ENCODE results near the gene DNAJC15. TPM values are rescaled to one million over a fixed set of nuclear protein-coding genes. Genes with fewer than 3 reads are reported as not detected.

Gene DNAJC15
- total RNA-seq, 4 donors from 2014 or later = 9.3 to 21.6 (median 12.7) TPM

DNA sequence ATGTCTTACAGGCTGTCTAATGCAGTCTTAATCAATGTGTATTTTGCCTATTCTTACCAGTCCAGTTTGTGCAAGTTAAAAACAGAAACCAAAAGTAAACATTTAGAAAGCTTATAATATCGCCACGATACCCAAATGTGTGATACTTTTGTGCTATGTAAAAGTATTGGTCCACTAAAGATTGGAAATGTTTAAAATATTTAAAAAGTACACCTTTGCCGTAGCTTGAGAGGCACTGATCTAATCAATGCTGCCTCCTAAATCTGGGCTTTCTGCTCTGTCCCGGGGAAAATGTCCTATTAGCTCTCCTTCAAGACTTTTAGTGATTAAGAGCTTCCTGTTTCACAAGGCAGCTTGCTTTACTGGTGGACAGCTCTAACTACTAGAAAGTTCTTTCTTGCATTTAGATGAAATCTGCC, 64.7 kb downstream of the DNAJC15 start:
- ATAC-seq = peak; percentile 41
- no peak for TF ChIP-seq EP300 (IDR thresholded peaks at IDR 0.05)
- TF ChIP-seq POLR2A (IDR thresholded peaks at IDR 0.05) = no peak
- TF ChIP-seq, protein P1, sequence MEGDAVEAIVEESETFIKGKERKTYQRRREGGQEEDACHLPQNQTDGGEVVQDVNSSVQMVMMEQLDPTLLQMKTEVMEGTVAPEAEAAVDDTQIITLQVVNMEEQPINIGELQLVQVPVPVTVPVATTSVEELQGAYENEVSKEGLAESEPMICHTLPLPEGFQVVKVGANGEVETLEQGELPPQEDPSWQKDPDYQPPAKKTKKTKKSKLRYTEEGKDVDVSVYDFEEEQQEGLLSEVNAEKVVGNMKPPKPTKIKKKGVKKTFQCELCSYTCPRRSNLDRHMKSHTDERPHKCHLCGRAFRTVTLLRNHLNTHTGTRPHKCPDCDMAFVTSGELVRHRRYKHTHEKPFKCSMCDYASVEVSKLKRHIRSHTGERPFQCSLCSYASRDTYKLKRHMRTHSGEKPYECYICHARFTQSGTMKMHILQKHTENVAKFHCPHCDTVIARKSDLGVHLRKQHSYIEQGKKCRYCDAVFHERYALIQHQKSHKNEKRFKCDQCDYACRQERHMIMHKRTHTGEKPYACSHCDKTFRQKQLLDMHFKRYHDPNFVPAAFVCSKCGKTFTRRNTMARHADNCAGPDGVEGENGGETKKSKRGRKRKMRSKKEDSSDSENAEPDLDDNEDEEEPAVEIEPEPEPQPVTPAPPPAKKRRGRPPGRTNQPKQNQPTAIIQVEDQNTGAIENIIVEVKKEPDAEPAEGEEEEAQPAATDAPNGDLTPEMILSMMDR (IDR thresholded peaks at IDR 0.05) = no peak
- TF ChIP-seq POLR2AphosphoS5 (IDR thresholded peaks at IDR 0.05) = no peak
- Histone ChIP-seq H3K9me3 (peaks cover 0 to 5% (median 0%) of the 10 kb centered on the region in 3 donors), H3K4me1 (peaks cover 0 to 17% (median 0%) of the 10 kb centered on the region in 3 donors), H3K36me3 (peaks cover 0 to 11% of the 10 kb centered on the region in 2 donors), H3K27me3 (no peaks in the 10 kb centered on the region), H3K4me3 (peak overlapping the region; percentile 21 to 27), H3K27ac (peak overlapping the region in 1 of 4 donors; percentile 38)
- WGBS, 2 donors (ENCODE audit: low coverage in 1 of 2) = 34 to 73% methylated on average over 4 of the region's 4 CpGs

DNA sequence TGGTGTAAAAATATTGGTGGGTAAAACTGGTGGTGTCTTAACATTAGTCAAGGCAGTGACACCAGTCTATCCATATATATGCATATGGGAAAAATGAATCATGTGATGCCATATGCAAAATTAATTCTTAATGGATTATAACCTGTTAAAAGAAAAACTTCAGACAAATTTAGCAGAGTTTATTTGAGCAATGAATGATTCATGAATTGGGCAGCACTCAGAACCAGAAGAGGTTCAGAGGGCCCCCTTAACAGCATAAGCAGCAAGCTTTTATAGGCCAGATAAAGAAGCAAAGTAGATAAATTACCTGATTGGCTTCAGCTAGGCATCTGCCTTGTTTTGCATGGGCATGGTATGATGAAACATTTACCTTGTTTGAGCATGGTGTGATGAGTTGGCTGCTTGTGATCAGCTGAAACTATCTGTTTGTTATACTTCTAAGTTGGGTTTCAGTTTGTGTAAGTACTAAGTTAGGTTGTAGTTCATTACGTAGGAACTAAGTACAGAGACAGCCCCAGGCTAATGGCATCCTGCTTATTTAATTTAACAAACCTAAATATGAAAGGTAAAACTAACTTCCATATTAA, 66.6 kb downstream of the DNAJC15 start:
- no peak for ATAC-seq
- Histone ChIP-seq H3K4me3 (no peak overlapping the region), H3K4me1 (peaks cover 0 to 23% (median 0%) of the 10 kb centered on the region in 3 donors), H3K27ac (no peak overlapping the region), H3K27me3 (no peaks in the 10 kb centered on the region), H3K36me3 (peaks cover 0 to 9% of the 10 kb centered on the region in 2 donors), H3K9me3 (peaks cover 0 to 5% (median 0%) of the 10 kb centered on the region in 3 donors)
- TF ChIP-seq EP300 (IDR thresholded peaks at IDR 0.05) = no peak
- TF ChIP-seq POLR2A (IDR thresholded peaks at IDR 0.05) = no peak
- TF ChIP-seq, protein P1 (IDR thresholded peaks at IDR 0.05) = no peak
- TF ChIP-seq POLR2AphosphoS5 (IDR thresholded peaks at IDR 0.05) = no peak
- WGBS, 2 donors (ENCODE audit: low coverage in 1 of 2) = 100% methylated on average over 1 of the region's 1 CpG

GRCh38 chr13:43094901-43095300, 71.5 kb downstream of the DNAJC15 start:
- 90 to 100% methylated on average over 1 of the region's 1 CpG for WGBS, 2 donors (ENCODE audit: low coverage in 1 of 2)
- Histone ChIP-seq H3K9me3 (peaks cover 0 to 3% (median 0%) of the 10 kb centered on the region in 3 donors), H3K4me1 (peaks cover 0 to 22% (median 6%) of the 10 kb centered on the region in 3 donors), H3K27ac (no peak overlapping the region), H3K27me3 (no peaks in the 10 kb centered on the region), H3K36me3 (peaks cover 0 to 5% of the 10 kb centered on the region in 2 donors), H3K4me3 (no peak overlapping the region)
- ATAC-seq = no peak
- no peak for TF ChIP-seq POLR2AphosphoS5 (IDR thresholded peaks at IDR 0.05)
- TF ChIP-seq EP300 (IDR thresholded peaks at IDR 0.05) = no peak
- TF ChIP-seq, protein P1 (IDR thresholded peaks at IDR 0.05) = no peak
- TF ChIP-seq POLR2A (IDR thresholded peaks at IDR 0.05) = no peak

- Histone ChIP-seq H3K27me3 (no peaks in the 10 kb centered on the region), H3K4me1 (peaks cover 0 to 22% (median 6%) of the 10 kb centered on the region in 3 donors), H3K9me3 (peaks cover 0 to 3% (median 0%) of the 10 kb centered on the region in 3 donors), H3K36me3 (no peaks in the 10 kb centered on the region), H3K4me3 (no peak overlapping the region), H3K27ac (no peak overlapping the region)
- no peak for ATAC-seq
- TF ChIP-seq EP300 (IDR thresholded peaks at IDR 0.05) (no peak), POLR2A (IDR thresholded peaks at IDR 0.05) (no peak), POLR2AphosphoS5 (IDR thresholded peaks at IDR 0.05) (no peak)
- TF ChIP-seq, protein P1 (IDR thresholded peaks at IDR 0.05) = no peak
- WGBS, 2 donors (ENCODE audit: low coverage in 1 of 2) = 32 to 58% methylated on average over 2 of the region's 2 CpGs
Observed at GRCh38 chr13:43095771-43096719, 72.7 kb downstream of the DNAJC15 start.
